Smooth muscle cell of the brain vasculature (primary cell): ENCODE data around the gene TMEM186.
"Not testable (repeated sequence)": the region's sequence is repeated elsewhere in the genome, so short reads cannot be mapped to it uniquely, and the experiment has no call there.

Source experiments
- DNase-seq: peaks from one replicate; pipeline ENCODE4 v3.0.0-alpha.2; 2012; ENCODE audit warnings: low read depth, low spot score

The TMEM186 gene

DNA sequence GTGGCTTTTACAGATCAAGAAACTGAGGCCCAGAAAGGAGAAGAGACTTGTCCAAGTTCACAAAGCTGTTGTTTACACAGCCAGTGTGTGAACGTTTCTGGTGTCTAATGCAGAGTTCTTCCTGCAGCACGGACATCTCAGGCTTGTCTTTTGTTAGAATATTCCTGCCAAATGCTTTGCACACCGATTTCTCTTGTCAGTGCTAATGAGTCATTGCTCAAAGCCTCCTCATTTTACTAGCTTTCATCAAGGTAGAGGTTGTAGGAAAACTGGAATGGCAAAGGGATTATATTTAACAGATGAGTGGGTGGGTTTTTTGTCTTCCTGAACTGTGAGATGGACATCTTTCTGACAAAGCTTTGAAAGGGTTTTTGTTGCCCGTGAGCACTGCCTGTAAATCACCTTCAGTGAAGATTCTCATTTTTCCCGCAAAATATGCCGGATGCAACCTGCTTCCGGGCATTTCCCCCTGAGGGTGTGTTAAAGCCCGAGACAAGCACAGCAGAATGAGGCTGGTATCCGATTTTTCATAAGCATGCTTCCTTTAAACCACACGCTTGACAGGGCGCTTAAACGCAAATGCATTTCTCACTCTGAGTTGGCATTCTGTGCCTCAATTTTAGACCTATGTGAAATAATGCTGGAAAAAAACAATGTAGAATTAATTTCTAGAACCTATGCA, 14.9 kb upstream of the TMEM186 start:
- DNase-seq = no peak

DNA sequence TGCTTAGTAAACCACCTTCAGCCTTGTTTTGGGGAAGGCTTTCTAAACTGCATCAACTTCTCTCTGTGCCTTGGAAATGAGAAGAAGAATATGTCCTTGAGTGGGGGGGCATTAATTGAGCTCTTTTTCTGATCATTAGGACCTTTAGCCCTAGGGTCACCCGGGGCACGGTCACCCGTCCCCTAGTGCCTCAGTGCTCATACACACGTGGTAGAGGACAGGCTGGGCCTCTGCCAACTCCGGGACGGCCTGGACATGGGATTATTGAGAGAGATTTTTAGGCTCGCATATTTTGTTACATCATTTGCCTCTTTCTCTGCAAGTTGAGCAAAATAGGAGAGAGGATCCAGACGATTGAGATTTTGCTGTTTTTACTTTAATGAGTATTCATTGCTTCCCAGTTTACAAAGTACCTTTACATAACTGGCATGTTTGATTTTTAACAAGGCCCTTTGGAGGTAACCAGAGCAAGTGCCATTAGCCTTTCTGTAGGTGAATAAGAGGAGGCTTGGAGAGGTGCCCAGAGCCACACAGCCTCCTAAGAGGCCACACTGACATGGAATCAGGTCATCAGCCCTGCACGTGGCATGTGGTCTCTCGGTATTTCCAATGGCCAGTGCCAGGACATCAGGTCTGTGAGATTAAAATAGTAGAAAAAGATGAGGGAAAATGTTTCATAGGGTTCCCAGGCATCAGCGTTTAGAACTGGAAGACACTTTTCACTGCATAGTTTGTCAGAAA, 11.3 kb upstream of the TMEM186 start:
- no peak for DNase-seq

DNA sequence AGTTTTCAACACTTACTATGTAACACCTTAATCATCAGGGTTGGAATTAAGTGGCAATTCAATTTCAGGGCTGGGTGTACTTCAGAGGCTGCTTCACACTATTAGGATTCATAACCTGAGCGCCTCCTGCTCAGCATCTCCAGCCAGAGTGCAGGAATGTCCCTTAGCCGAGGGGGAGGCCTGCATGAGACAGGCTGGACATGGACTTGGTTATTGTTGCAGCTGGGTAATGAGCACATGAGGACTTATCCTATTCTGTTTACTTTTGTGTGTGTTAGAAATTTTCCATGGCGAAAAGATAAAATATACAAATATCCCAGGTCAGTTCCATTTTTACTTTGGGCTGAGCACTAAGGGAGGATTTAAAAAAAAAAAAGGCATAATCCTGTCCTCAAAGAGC, 10.6 kb upstream of the TMEM186 start:
- DNase-seq = no peak

DNA sequence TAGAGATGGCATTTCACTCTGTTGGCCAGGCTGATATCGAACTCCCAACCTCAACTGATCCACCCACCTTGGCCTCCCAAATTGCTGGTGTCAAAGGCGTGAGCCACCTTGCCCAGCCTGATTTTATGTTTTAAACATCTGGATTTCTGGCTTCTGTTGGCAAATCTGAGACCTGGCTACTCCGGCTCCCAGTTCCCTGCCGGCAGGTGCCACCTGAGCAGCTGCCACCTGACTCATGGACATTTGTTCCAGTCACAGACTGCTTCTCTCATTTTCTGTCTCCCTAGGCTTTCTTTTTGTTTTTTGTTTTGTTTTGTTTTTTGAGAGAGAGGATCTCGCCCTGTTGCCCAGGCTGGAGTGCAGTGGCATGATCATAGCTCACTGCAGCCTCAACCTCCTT, 9.8 kb upstream of the TMEM186 start:
- no peak for DNase-seq

DNA sequence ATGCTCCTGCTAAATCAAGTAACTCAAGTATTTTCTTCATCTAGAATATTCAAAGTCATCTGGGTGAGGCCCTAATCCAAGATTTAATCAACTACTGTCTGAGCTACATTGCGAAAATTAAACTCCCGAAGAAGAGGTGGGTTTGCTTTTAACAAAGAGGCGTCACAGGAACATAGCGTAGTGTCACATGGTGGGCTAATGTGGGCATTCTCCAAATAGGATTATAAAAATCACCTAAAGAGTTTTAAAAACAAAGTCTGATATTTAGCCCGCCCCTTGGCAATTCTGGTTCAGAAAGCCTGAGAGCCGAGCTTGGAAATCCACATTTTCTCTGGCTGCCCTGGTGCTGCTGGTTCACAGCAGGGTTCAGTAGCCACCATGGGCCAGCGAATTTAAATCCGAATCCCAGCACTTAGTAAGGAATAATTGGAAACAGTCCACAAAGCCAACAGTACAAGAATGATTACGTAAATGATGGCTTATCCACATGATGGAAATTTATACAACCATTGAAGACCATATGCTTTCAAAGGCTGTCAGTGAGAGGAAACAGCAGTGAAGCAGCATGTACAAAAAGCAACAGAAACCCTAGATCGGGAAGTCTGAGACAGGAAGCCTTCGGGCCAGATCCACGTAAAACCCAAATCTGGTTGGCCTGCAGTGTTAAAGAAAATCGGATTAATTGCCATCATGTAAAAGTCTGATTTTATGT, 9.0 kb upstream of the TMEM186 start:
- no peak for DNase-seq

DNA sequence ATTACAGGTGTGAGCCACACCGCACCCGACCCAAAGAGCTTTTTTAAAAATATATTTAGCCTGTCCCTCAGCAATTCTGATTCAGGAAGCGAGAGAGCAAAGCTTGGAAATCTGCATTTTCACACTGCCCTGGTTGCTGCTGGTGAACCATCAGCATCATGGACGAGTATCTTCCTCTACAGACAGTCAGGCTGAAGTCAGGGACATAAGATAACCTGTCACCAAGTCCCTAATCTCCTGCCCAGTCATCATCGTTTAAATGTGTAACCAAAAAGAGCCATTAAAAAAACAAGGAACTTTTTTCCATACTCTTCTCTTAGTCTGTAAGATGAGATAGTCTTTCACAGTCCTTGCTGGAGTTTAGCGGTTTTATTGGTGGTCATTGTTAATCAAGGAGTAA, 6.9 kb upstream of the TMEM186 start:
- no peak for DNase-seq

DNA sequence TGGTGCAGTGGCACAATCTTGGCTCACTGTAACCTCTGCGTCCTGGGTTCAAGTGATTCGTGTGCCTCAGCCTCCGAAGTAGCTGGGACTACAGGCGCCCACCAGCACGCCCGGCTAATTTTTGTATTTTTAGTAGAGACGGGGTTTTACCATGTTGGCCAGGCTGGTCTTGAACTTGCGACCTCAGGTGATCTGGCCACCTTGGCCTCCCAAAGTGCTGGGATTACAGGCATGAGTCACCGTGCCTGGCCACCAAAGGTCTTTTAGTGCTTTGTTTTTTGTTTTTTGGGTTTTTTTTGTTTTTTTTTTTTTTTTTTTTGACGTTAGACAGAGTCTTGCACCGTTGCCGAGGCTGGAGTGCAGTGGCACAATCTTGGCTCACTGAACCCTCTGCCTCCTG, 6.3 kb upstream of the TMEM186 start:
- not testable (repeated sequence) for DNase-seq

DNA sequence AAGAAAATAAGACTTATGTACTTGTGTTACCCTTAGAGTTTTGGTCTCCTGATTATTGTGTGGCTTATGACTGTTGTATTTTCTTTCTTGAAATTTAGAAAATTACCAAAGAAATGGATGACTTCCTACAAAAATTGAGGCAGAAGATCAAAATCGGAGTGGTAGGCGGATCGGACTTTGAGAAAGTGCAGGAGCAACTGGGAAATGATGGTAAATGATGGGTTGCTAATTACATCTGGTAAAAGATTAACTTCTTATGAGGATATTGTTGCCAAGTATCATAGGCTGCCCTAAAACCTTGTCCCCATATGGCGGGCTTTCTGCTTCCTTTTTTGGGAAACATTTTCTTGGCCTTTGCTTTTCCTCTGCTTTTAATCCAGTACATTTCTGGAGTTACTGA, 4.3 kb upstream of the TMEM186 start:
- DNase-seq = no peak

DNA sequence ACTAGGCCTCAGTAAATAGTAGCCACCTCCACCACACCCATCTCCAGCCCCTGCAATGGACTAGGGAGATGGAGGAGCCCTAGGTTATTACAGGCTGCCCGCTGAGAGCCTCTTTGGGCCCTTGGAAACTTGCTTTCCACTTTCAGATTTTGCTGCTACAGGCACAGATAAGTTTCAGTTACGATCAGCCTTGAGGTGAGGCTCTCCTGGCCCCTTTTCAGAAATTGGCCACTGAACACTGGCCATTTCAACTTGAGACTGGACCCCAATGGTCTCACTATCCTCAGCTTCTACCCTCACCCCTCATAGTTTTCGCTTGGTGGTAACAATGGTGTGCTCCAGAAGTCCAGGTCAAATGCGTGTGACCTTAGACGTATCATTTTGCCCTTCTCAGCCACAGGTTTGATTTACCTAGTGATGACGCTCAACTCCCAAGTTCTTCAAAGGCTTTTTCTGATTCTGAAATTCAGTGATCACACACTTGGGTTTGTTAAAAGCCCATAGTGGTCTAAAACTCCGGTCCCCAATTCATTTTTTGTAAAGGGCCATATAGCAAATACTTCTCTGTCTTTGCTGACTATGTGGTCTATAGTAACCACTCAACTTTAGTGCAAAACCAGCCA, 1.2 kb upstream of the TMEM186 start:
- no peak for DNase-seq

DNA sequence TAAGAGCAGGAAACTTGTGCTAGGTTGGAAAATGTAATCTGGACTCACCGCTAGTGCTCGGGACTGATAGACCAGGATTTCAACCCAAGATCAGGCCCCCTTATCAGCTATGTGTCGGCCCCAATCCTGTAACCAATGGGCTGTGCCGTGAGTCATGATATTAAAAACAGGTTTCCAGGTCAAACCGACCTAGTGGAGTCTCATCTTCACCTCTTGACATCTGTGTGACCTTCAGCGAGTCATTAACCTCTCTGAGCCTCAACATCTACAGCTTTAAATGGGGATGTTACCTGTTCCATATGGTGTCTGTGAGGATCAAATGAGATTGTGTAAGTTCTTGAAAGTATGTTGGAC, 712 bp upstream of the TMEM186 start:
- DNase-seq = no peak

DNA sequence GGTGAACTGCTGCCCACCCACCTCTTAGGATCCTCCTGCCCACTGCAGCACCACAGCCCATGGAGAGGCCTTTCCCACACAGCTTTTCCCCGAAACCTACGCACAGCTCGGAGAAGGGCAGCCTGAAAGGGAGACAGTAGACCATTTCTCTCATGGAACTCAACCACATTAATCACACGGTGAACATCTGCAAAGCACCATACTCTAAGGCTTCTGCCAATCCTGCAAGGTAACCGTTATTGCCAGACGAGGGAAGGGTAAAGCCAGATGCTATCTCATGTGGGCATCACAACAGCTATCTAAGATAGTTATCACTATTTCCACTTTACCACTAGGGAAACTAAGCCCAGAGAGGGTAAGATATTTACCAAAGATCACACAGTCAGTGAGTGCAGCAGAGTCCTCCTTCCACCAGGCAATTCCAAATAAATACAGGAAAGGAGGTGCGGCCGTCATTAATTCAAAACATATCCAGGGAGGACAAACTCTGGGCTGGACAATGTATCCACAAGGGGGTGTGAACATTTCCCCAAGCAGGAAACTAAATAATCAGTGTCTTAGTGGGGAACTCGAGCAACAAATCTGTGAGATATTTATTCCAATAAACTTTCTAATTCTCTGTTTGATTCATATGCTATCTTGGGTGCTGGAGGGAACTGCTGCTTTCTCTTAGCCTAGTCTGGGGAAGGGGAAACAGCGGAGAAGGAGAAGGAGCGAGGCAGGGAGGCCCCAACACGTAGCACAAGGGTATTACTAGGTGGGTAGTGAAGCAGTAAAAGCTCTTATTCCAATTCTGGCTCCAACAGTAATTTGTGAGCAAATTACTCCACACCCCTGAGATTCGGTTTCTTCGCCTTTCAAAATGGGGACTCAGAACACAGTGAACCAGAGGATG, 723 bp downstream of the TMEM186 start:
- no peak for DNase-seq

DNA sequence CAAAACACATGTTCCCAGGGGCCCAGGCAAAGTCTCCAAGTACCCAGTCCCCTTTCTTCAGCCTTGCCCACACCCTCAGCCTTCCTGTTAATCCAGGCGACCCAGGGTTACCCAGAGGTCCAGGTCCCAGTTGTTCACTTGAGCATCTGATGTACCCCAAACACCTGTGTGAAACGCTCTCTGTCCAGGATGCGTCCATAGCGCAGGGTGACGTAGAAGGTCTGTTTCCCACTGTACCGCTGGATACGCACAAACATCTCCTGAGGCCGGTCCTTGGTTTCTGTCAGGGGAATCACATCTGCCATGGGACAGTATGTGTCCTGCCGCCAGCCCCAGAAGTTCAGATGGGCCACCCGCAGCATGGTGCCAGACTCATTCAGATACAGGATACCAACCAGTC, 1.6 kb downstream of the TMEM186 start:
- DNase-seq = no peak

DNA sequence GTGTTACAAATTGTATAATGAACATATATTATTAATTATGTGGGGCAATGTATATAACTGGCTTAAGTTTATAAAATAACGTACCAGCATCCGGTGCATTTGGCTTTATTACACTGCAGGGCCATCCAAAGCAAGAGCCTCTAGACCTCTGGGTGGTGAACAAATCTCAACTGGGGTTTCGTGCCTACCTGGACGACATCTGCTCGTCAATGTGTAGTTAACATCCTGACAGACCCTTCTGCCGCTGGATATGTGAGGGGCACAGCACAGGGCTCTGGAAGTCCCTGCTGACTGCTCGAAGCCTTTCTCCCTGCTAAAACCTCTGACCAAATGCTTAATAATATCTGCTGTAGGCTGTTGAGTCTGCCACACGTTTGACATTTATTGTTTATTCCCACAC, 2.3 kb downstream of the TMEM186 start:
- DNase-seq = no peak

DNA sequence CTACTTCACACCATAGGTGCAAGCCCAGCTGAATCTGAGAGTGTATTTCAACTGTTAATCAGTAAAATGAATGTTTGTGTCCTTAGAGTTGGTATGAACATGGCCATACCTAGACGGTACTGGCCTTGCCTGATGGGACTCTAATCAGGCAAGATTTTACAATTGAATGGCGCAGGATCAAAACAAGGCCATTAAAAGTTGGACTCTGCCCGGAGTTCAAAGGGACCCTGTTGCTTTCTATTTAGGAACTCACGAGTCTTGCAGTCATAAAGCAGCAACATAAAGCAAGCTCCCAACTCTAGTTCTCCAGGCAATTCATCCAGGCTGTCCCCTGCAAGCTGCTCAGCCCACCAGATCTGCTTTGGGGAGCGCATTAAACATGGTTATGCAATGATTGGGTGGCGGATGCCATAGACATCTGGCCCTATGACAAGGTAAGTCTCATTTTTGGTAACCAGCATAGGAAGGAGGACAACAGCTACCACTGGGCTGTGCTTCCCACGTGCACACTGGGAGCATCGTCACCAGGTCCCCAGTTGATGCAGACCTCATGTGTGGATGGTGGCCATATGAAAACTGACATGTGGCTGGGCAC, 8.8 kb downstream of the TMEM186 start:
- DNase-seq = no peak

DNA sequence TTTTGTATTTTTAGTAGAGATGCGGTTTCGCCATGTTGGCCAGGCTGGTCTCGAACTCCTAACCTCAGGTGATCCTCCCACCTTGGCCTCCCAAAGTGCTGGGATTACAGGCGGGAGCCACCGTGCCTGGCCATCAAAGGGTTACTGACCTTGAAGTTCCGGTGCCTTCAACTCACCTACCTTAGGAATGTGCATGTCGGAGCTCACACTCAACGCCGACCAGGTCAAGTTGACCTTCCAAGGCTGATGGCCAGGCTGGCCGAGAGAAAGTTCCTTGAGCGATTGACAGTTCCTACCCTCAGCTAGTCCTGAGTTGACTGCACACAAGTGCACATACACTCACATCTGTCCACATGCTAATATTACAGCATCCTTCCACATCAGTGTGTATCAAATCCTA, 11.1 kb downstream of the TMEM186 start:
- DNase-seq = not testable (repeated sequence)

DNA sequence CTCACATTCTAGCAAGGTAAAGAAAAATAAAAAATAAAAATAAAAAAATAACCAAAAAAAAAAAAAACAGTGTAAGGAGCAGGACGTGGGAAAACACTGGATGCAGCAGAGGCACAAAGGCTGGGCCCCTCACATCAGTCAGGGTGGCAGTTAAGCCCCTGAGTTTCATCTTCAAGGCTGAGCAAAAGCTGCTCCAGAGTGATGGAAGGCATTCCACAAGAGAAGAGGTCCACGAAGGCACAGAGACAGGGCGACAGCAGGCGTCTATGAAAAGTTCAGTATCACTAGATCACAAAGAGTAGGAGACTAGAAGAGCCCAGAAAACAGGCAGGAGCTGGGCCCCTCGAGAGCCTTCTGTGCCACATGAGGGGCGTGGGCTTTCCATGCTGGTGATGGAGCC, 12.0 kb downstream of the TMEM186 start:
- no peak for DNase-seq

DNA sequence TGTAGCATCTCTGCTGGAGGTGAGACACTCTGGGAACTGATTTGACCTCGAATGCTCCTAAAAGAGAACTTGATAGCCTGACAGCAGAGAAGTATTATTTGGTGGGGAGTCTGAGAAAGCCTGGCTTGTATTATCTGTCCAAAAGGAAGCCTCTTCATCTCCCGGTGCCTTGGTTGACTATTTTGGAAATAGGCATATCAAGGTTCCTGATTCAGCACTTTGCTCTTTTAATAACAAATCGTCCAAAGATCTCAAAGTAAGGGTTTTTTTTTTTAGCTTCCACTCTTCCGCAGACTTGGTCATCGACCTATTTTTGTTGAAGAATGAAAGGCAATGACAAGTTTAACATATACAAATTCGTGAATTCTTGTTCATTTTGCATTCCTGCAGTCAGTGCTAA, 14.8 kb downstream of the TMEM186 start:
- no peak for DNase-seq

DNA sequence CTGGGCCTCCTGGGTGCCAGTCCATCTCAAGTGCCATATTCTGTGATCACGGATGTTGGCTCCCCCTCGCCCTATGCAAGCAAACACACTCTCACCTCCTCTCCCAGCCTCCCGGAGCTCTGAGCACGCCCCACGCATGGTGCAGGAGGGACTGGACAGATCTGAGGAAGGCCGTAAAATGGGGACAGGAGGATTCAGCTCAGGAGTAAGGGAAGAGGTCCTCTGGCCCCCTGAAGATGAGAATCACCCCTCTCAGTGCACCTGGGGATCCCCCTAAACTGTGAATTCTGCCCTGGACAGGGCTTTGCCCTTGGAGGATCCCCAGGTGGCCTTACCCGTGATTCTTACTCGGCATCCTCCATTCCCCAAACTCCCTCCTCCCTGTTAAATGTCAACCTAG, 15.6 kb downstream of the TMEM186 start:
- no peak for DNase-seq

DNA sequence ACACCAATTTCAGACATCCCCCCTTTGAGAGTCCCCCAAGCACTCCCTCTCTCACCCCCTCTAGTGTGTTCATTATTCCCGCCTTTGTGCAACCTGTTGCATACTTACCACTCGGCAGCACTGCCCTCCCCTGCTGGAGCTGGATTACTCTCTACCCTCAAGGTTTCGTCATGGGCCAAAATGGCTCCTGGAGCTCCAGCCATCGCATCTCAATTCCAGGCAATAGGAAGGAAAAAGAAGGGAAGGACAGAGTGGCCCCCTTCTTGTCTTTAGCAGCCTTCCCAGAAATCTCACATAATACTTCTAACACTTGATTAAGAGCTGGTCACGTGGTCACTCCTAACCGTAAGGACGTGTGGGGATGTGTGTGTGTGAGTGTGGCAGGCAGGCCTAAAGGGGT, 20.2 kb downstream of the TMEM186 start:
- DNase-seq = no peak

DNA sequence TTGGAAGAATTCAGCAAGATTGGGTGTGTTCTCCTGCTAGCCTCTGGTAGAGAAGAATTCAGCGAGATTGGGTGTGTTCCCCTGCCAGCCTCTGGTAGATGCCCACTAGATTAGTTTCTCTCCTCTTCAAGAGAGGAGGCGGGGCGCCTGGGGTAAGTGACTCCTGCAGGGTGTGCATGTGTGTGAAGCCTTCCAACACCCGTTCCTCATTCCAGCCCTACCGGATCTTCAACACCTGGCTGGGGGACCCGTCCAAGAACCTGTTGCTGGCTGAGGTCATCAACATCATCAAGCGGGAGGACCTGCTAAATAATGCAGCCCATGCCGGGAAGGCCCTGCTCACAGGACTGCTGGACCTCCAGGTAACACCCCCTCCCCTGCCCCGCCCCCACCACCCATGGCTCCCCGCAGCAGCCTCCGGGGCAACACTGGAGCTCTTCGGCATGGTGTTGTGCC, 21.3 kb downstream of the TMEM186 start:
- DNase-seq = no peak

DNA sequence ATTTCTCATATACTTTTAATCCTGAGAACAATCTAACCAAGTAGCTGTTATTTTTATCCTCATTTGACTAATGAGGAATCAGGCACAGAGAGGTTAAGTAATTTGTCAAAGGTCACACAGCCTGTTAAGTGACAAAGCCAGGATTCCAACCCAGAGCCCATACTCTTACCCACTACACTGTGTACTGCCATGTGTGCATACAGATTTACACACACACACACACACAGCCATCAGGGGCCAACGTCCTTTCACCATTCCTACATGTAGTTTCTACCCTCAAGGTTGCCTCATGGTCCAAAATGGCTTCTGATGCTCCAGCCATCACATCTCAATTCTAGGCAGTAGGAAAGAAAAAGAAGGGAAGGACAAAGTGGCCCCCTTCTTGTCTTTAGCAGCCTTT, 22.1 kb downstream of the TMEM186 start:
- no peak for DNase-seq
